Measurements from ENCODE around the gene SEMA3E. TPM values are rescaled to one million over a fixed set of nuclear protein-coding genes. Genes with fewer than 3 reads are reported as not detected.

SEMA3E gene
- total RNA-seq, 4 donors from 2014 or later = 0.65 to 4.0 (median 2.1) TPM

GRCh38 chr7:83469491-83469890, 179.4 kb downstream of the SEMA3E start:
- intact Hi-C loops (cut with DNase I; ENCODE audit: low total_unique reads) = no loop called here
- no peak for DNase-seq (ENCODE audit: low spot score in 2 of 2)
- TF ChIP-seq POLR2A (IDR thresholded peaks at IDR 0.05) (no peak), CTCF (IDR thresholded peaks at IDR 0.05) (no peak)
- no peak overlapping the region for H3K4me3 ChIP-seq (ENCODE audit: low read depth, poor library complexity, severe bottlenecking)
- 97 to 98% methylated on average over 3 of the region's 3 CpGs for whole genome bisulfite sequencing, 2 donors

DNA sequence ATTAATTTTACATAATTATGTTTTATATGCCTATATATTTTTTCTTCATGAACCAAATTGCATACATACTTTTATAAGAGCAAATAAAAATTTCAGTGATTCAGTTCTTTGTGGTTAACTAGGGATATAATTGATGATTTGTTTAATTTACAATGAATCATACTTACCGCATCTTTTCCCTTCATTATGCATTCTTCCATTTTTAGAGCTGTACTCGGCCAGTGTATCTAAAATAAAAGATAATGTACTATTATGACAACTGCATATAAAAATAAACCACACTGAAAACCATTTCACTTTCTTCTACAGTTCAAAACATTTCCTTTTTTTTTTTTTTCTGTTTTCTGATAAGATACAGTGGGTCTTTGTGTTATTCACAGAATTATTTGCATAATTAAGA, 179.9 kb downstream of the SEMA3E start:
- DNase-seq (ENCODE audit: low spot score in 2 of 2) = no peak
- intact Hi-C loops (cut with DNase I; ENCODE audit: low total_unique reads) = no loop called here
- TF ChIP-seq CTCF (IDR thresholded peaks at IDR 0.05) (no peak), POLR2A (IDR thresholded peaks at IDR 0.05) (no peak)
- no peak overlapping the region for H3K4me3 ChIP-seq (ENCODE audit: low read depth, poor library complexity, severe bottlenecking)
- WGBS, 2 donors = 66 to 67% methylated on average over 2 of the region's 2 CpGs

DNA sequence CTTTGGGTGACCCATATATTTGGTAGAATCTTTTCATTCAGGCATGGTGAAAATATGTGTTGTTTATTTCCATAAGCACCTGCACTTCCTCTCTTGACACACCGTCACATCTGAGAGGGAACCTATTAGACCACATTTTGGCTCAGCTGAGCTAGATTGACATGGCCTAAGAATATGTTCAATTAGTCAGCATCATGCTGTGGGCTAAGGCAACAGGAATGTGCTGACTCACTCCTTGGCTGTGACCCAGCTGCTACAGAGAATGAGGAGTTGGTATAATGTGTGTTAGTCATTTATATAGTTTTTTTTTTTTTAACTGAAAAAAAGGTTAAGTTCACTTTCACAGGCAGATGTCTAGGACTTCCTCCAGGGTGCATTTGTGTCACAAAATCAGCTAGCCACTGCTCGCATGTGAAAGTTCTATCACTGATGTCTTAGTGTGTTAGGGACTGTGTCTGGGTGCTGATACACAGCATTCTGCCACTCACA, 180.6 kb downstream of the SEMA3E start:
- no peak overlapping the region for H3K4me3 ChIP-seq (ENCODE audit: low read depth, poor library complexity, severe bottlenecking)
- peak; percentile 81 to 90 for DNase-seq (ENCODE audit: low spot score in 2 of 2)
- no peak for TF ChIP-seq POLR2A (IDR thresholded peaks at IDR 0.05)
- no peak for TF ChIP-seq CTCF (IDR thresholded peaks at IDR 0.05)
- intact Hi-C loops (cut with DNase I; ENCODE audit: low total_unique reads) = no loop called here
- 8 to 14% methylated on average over 2 of the region's 2 CpGs for WGBS, 2 donors

- intact Hi-C loops (cut with DNase I; ENCODE audit: low total_unique reads) = no loop called here
- 96 to 97% methylated on average over 4 of the region's 4 CpGs for WGBS, 2 donors
- no peak for DNase-seq (ENCODE audit: low spot score in 2 of 2)
Observed at GRCh38 chr7:83467493-83467892, 181.4 kb downstream of the SEMA3E start.

GRCh38 chr7:83466956-83467355, 182.0 kb downstream of the SEMA3E start:
- no peak for TF ChIP-seq POLR2A (IDR thresholded peaks at IDR 0.05)
- no peak for TF ChIP-seq CTCF (IDR thresholded peaks at IDR 0.05)
- no peak for DNase-seq (ENCODE audit: low spot score in 2 of 2)
- no peak overlapping the region for H3K4me3 ChIP-seq (ENCODE audit: low read depth, poor library complexity, severe bottlenecking)
- 60 to 61% methylated on average over 2 of the region's 2 CpGs for WGBS, 2 donors
- intact Hi-C loops (cut with DNase I; ENCODE audit: low total_unique reads) = no loop called here

More at GRCh38 chr7:83467493-83467892, 181.4 kb downstream of the SEMA3E start:
- TF ChIP-seq POLR2A (IDR thresholded peaks at IDR 0.05) = no peak
- no peak for TF ChIP-seq CTCF (IDR thresholded peaks at IDR 0.05)
- no peak overlapping the region for H3K4me3 ChIP-seq (ENCODE audit: low read depth, poor library complexity, severe bottlenecking)
